Ammon's horn (tissue), 1 donor: ENCODE measurements around the gene ZNF287.
"Not testable (repeated sequence)": the region's sequence is repeated elsewhere in the genome, so short reads cannot be mapped to it uniquely, and the experiment has no call there.

Source experiments
- DNase-seq: peaks from one replicate; pipeline ENCODE4 v3.0.0-alpha.2; 2016; ENCODE audit warnings: low spot score

Gene ZNF287

DNA sequence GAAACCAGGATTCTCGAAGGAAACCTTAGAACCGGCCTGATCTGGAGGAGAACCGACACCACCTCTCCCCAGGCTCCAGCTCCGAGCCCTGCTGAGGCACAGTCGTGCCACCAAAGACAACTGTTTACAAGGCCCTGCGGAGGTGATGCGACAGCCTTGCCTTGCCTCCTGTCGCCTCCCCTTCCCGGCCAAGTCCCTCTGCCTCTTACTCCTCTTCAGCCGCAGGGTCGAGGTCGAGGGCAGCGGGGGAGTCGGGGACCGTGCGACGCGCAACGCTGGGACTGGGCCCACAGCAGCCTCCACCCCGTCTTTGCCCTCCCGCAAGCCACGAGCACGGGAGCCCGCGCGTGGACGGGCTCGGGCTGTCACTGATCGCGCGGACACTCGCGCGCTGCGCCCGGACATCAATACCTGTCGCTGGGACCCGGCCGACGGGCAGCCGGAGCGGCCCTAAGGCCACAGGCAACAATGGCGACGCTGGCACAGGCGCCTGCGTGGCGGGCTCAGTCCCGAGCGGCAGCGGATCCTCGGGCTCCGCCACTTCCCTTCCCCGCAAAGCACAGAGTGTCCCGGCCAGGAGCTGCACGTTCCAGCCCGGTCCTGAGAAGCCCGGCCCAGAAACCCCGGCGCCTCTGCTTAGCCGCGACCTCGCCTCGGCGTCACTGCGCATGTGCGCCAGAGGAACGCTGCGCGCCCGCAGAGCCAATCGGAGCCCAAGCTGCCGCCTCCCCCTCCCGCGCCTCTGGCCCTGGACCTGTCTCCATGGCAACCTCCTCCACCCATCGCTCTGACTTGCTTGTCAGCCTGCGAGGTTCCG, at the start of gene ZNF287:
ZNF287 (minus strand) TSS at position 664 of the 817 bp plus-strand sequence. CDS start 1,473 bp downstream, outside the sequence.
- peak; percentile 98 for DNase-seq

DNA sequence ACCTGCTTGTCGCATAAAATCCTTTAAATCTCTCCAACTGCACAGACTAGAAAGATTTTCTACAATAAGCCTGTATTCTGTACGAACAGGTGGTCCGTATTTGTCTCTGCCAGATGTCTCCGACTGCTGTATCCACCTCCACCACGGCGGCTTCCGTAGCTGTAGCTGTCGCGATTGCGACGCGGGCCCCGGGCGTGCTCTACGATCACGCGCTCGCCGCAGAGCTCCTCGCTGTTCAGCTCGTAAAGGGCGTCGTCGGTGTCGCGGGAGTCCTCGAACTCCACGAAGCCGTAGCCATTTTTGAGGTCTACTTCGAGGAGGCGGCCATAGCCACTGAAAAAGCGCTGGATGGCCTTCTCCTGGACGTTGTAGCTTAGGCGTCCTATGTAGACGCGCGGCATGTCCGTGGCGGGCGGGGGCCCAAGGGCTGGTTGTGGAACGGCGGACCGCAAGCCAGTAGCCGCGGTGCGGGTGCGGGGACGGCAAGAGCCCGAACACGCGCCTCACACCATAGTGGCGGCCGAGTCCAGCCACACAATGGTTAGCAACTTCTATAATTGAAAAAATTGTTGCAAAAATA, 48.6 kb upstream of the ZNF287 start:
- DNase-seq, result no peak

DNA sequence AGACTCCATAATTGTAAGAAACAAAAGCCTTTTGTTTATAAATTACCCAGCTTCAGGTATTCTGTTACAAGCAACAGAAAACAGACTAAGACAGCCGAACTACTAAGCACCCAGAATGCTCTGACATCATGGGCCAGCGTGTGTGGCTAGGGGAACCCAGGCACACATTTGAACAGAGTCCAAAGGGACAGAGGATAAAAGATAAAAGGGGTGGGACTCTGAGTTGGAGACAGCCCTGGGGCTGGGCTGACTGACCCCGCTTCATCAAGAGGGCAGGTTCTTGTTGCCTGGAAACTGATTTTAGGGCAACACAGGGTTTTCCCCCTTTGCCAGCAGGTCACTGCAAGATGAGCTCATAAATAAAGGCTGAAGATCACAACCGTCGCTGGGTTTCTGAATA, 30.5 kb upstream of the ZNF287 start:
- no peak for DNase-seq

DNA sequence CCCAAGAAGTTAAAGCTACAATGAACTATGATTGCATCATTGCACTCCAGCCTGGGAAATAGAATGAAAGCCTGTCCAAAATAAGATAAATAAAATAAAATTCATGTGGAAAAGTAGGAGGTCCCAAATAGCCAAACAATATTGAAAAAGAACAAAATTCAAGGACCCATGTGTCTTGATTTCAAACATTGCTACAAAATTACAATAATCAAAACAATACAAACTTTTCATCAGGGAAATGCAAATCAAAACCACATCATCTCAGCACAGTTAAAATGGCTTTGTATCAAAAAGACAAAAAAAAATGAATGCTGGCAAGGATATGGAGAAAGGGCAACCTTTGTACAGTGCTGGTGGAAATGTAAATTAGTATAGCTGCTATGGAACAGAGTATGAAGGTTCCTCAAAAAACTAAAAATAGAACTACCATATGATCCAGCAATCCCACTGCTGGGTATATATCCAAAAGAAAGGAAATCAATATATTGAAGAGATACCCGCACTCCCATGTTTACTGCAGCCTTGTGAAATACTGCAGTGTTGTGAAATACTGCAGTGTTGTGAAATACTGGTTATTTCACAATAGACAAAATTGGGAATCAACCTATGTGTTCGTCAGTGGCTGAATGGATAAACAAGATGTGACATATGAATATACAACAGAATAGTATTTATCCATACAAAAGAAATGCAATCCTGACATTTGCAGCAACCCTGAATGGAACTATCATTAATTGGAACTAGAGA, 24.5 kb upstream of the ZNF287 start:
- no peak for DNase-seq

DNA sequence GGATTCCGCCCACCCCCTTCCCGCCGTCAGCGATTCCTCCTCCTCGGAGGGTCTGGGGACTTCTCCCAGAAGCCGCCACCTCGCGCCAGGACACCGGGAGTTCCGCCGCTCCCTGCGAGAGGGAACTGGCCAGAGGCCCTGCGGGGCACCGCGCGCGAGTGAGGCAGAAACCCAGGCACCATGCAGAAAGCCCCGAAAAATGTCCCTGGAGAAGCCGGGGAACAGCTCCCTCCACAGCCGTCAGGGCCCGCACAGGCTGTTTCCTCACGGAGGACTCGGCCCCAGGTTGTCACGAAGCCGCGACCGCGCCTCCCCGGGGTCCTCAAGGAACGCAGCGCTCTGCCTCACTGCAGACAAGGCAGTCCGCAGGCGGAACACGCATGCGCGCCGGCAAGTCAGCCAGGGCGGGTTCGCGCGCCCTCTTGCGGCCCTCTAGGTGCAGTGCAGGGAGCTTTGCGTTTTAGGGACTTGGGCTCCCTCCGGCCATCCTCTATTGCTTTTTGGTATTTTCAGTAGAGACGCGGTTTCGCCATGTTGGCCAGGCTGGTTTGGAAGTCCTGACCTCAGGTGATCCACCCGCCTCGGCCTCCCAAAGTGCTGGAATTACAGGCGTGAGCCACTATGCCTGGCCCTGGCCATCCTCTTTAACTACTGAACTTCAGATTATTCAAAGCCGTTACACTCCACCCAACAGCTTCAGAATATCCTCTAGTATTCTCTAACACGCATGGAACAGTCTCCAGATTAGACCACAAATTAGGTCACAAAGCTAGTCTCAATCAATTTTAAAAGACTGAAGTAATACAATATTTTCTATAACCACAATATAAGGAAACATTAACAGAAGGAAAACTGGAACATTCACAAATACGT, 20.3 kb upstream of the ZNF287 start:
- DNase-seq, result peak; percentile 93

DNA sequence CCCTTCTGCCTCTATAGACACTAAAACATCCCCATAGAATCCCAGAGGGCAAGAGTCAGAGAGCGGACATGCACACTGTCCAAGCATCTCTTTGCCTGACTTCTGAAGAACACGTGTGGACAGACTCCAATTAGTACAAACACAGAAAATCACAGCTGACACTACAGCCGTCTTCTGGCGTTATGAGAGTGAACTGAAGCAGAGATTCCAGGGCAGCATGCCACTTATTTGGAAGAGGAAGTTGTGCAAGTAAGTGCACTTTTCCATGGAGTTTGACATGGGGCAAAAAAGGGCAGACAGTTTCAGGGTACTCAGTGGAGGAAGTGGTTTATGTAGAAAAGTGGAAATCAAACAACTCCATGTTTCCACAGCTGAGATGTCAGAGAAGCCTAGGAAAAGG, 16.8 kb upstream of the ZNF287 start:
- no peak for DNase-seq

DNA sequence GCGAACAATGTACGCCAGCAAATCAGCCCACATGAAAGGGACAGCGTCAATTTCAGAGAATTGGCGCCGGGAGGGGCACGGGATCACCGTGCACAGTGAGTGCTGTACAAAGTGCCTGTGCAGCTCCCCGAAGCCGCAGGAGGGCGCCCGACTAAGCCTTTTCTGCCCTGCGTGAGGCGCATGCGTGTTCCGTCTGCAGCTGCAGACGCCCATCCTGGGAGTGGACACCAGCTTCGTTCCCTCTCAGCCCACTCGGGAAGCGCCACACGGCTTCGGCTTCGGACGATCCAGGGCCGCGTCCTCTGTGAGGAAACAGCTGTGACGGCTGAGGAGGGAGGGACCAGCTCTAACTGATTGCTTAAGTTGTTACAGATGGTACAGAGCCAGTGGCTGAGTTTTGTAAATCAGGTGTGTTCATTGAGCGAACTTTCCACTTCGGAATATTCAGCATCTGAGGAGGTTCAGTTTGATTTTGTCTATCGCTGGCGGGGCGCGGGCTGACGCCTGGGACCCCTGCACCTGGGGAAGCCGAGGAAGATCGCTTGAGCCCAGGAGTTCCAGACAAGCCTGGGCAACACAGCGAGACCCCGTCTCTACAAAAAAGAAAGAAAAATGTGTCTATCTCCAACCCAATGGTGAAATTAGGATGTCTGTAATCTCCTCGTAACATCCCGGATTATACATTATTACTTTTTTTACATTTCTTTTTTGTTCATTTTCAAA, 15.4 kb upstream of the ZNF287 start:
- peak; percentile 95 for DNase-seq

DNA sequence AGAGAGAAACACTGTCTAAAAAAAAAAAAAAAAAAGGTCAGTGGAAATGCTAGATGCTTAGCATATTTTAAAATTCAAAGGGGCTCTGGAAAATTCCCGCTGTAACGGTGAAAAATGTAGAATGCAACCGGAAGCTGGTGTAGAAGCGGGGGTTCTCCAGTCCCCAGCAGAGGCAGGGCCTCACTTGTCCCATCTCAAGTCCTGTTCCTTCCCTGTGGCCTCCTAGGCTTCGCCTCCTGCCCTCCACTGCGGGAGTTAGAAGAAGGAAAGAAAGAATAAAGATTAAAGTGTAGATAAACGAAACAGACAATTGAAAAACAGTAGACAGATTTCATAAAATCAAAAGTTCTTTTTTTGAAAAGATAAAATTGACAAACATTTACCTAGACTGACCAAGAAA, 14.8 kb upstream of the ZNF287 start:
- no peak for DNase-seq

DNA sequence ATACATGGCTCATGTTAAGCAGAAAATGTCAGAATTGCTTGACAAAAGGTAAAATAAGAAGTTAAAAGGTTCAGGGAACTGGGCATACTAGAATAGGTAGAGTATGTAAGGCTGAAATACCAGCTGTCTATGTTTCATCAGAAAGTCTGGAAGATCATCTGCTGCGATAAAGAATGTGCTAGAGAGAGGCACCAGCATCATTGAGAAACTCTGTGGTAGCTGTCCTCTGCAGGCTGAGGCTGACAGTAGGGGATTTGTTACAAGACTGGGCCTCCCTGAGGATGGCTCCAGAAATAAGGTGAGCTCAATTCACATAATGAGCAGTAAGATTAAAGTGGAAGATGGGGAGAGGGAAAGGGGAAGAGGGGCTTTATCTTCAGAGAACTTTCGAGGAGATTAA, 4.5 kb upstream of the ZNF287 start:
- no peak for DNase-seq

DNA sequence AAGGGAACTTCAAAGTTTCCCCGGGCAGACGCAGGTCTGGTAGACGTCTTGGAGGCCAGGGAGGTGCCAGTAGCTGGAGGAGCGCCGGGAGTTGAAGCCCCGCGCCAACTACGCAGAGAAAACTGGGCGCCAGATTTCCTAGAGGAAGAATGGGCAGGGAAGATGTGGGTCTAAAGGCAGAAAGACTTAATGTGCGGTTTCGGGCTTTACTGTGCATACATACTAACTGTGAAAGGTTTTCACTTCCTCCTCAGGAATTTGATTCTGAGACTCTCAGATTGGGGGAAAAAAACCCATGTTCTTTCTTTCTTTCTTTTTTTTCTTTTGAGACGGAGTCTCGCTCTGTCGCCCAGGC, 331 bp upstream of the ZNF287 start:
- no peak for DNase-seq

DNA sequence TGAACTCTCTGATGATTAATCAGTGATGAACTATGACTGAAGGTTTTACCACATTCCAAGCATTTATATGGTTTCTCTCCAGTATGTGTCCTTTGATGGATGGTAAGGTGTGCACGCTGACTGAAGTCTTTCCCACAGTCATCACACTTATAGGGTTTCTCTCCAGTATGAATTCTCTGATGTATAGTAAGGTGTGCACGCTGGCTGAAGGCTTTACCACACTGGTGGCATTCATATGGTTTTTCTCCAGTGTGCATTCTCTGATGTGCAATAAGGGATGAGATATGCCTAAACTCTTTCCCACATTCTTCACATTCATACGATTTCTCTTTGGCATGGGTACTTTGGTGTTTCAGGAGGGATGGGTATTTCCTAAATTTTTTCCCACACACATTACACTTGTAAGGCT, 16.4 kb downstream of the ZNF287 start:
- no peak for DNase-seq

DNA sequence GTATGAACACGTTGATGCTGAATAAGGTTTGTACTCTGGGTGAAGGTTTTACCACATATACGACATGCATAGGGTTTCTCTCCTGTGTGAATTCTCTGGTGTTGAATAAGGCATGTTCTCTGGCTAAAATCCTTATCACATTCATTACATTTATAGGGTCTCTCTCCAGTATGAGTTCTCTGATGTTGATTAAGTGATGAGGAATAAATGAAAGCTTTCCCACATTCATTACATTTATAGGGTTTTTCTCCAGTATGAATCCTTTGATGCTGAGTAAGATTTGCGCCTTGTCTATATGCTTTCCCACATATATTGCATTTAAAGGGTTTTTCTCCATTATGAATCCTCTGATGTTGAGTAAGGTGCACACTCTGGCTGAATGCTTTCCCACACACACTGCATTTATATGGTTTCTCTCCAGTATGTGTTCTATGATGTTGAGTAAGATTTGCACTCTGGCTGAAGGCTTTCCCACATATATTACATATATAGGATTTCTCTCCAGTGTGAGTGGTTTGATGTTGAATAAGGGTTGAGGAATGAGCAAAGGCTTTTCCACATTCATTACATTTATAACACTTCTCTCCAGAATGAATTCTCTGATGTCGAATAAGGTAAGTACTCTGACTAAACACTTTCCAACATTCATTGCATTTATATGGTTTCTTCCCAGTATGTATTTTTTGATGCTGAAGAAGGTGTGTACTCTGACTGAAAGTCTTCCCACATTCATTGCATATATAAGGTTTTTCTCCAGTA, 16.9 kb downstream of the ZNF287 start:
- no peak for DNase-seq

DNA sequence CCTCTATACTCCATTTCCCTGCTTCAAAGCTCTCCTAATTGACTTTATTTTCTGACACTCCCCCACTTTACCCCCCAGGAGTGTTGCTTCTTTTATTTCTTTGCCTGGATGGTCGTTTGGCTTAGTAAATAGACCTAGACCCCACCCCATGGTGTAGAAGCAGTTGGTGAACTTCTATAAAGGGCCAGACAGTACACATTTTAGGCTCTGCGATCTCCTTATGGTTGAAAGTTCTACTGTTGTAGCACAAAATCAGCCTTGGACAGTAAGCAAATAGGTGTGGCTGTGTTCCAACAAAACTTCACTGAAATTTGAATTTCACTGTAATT, 31.9 kb downstream of the ZNF287 start:
- no peak for DNase-seq

DNA sequence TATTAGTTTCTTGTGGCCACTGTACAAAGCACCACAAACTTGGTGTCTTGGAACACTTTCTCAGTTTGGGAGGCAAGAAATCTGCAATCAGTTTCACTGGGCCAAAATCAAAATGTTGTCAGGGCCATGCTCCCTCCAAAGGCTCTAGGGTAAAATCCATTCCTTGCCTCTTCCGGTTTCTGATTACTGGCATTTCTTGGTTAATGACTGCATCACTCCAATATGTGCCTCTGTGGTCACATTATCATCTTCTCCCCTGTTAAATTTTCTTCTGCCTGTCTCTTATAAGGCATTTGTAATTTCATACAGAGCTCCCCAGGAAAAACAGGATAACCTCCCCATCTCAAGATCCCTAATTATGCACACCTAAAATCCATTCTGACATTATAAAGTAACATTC, 34.8 kb downstream of the ZNF287 start:
- DNase-seq, result no peak

DNA sequence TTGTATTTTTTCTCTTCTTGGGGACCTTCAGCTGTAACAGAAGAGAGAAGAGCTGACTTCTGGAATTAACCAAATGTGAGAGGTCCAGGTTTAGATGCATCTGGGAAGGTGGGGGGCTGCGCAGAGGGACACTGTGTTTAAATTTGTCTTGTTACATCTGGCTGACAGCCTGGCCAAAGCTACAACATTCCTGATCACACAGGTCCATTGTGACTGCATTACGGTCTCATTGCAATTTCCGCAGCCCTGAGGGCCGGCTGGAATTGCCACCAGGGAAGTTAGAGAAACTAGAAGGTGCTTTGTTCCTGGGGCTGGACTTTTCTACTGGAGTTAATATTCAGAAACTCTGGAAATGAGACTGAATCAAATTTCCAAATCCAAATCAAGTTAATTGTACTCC, 39.1 kb downstream of the ZNF287 start:
- no peak for DNase-seq

DNA sequence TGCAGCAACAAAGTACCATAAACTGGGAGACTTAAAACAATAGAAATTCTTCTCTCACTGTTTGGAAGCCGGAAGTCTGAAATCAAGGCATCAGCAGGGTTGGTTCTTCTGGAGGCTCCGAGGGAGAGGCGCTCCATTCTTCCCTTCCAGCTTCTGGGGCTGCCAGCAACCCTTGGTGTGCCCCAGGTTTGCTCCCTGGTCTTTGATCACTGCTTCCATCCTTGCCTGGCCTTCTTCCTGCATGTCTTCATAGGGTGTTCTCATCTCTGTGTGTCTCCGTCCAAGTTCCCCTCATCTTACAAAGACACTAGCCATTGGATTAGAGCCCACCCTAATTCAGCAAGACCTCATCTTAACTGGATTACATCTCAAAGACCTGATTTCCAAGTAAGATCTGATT, 41.7 kb downstream of the ZNF287 start:
- no peak for DNase-seq

DNA sequence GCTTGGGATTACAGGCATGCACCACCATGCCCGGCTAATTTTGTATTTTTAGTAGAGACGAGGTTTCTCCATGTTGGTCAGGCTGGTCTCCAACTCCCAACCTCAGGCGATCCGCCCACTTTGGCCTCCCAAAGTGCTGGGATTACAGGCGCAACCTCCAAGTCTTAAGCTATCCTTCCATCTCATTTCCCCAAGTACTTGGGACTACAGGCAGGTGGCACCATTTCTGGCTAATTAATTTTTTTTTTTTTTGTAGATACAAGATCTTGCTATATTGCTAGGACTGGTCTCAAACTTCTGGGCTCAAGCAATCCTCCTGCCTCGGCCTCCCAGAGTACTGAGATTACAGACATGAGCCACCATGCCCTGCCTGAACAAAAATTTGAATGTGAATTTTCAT, 43.4 kb downstream of the ZNF287 start:
- DNase-seq, result not testable (repeated sequence)

DNA sequence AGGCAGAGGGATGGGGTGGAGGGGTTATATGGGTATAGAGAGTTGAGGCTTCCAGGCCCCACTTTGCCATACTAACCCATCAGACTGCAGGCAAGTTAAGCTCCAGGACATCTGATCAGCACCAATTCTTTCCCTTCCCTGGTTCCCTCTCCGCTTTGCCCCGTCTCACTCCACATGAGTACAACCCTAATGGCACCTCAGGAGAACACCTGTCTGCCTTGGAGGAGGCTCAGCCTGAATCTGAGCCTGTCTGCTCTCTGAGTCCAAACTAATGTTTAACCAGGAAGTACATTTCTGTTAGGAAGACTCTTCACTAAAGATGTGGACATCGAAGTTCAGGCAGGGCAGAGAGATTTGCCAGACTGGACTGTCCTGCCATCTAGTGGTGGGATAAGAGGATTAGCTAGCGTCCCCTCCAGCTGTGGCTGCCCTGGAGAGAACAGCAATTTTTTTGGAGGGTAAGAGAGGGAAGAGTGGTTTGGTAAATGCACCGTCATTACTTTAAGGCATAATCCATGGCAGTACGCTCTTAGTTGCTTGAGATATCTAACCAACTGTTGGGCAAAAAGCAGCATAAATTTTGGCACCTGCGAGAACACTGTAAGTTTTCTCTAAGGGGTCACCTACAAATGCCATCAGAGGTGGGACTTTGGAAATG, 47.8 kb downstream of the ZNF287 start:
- DNase-seq, result peak; percentile 94

DNA sequence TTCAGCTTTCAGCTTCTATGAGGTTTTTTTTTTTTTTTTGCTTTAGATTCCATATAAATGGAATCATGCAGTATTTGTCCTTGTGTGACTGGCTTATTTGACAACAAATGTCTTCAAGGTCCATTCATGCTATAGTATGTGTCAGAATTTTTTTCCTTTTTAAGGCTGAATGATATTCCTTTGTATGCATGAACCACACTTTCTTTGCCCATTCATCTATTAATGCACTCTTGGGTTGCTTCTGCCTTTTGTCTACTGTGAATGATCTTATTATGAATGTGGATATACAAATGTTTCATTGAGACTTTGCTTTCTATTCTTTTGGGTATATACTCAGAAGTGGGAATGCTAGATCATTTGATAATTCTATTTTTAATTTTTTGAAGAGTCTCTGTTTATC, 50.0 kb downstream of the ZNF287 start:
- no peak for DNase-seq

DNA sequence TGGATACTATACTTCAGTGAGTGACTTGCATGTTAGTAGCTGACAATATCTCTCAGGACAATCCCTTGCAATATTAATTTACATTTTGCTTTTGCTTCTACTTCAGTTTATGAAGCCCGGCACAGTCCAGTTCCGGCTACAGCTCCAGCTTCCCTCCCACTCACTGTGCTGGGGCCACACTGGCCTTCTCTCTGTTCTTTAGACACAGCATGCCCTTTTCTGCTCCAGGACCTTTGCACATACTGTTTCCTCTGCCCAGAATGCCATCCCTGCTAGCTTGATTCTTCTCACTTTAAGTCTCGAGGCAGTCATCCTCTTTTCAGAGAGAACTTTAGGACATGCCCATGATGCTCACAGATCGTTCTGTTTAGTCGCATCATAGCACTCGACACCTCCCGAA, 51.5 kb downstream of the ZNF287 start:
- DNase-seq, result no peak
